HepG2 (cell line): ENCODE measurements around the gene TATDN2.

Experiments used
- CHD4 ChIP-seq: fragments of 200-600 bp; sonication (generic); IDR thresholded peaks from 2 replicates; pipeline ENCODE4 v1.7.0; 2017; ENCODE audit warnings: mild to moderate bottlenecking, low read length, borderline replicate concordance
- CTCF ChIP-seq: sonication (generic); formaldehyde crosslinking; IDR thresholded peaks from 2 replicates; pipeline ENCODE4 v1.5.0; 2020; ENCODE audit warnings: mild to moderate bottlenecking, missing genetic modification reagents, moderate library complexity
- EZH2 ChIP-seq: conservative IDR thresholded peaks from 2 replicates; pipeline ENCODE4 v1.6.1; 2012; ENCODE audit warnings: mild to moderate bottlenecking, low read depth, low read length, moderate library complexity
- FOXO4 ChIP-seq: sonication (generic); formaldehyde crosslinking; conservative IDR thresholded peaks from 2 replicates; pipeline ENCODE4 v1.8.1; 2023; ENCODE audit warnings: missing genetic modification reagents
- KMT2A ChIP-seq: sonication (generic); formaldehyde crosslinking; IDR thresholded peaks from 2 replicates; pipeline ENCODE4 v1.4.0; 2020; ENCODE audit warnings: missing genetic modification reagents
- ZBED4 ChIP-seq: sonication (generic); formaldehyde crosslinking; IDR thresholded peaks from 2 replicates; pipeline ENCODE4 v1.4.0; 2020; ENCODE audit warnings: missing genetic modification reagents, borderline replicate concordance

GRCh38 chr3:10253731-10254130 lies 5.5 kb downstream of the TATDN2 start:
- TF ChIP-seq FOXO4 (CRISPR knock-in tag), result no peak
- no peak for TF ChIP-seq CTCF (CRISPR knock-in tag)
- no peak for TF ChIP-seq EZH2
- no peak for TF ChIP-seq KMT2A
- TF ChIP-seq CHD4, result no peak
- TF ChIP-seq ZBED4, result no peak
